Middle frontal gyrus (tissue), 1 donor: ENCODE measurements around the gene ABHD12.
A peak's percentile ranks its signal among the peaks of the same experiment; 100 is the strongest.
"Not testable (repeated sequence)": the region's sequence is repeated elsewhere in the genome, so short reads cannot be mapped to it uniquely, and the experiment has no call there.

Source experiments
- DNase-seq: peaks from one replicate; pipeline ENCODE4 v3.0.0-alpha.2; 2015; ENCODE audit warnings: low spot score; ENCODE audit errors: extremely low spot score

ABHD12 gene

DNA sequence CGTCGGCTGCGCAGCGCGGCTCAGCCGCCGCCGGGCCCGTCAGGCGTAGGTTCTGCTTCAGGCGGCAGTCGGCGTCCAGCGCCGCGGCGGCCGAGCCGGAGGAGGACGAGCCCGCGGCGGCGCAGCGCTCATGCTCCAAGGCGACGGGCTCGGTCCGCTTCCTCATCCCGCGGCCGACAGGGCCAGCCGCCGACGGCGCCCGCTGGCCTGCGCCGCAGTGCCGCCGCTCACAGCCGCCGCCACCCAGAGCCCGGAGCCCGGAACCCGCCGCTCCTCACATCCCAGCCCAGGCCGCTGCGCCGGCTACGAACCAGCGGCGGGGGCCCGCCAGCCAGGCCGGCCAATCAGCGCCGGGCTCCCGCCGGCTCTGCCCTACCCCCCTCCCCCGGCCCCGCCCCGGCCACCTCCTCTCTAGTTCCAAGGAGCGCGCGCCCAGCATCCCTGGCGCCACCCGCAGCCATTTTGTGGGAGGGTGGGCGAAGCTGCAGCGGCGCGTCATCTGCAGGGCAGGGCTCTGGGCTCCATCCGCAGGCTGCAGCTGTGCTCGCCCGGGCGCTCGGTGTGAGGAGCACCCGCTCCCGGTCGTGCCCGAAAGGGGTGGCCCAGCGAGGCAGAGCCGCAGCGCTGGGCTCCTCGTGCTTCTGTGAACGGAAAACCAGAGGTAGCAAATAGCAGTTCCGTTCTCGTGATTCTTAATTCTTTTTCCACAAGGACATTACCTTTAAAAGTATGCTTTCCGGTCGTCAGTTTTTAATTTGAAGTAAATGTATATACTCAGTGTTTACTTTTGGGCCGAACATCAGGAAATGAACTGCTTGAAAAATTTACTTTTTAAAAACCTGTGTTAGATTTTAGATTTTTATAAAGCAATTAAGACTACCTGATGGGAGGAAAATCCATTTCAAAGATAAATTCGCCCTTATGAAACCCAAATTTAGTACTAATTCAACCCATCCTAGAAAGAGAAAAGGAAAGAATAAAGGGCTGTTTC, at the start of gene ABHD12:
Gene ABHD12, minus strand, starts transcription at position 298 of the 991 bp plus-strand sequence. Its CDS starts 132 bp downstream, at position 166.
- peak; percentile 95 for DNase-seq

DNA sequence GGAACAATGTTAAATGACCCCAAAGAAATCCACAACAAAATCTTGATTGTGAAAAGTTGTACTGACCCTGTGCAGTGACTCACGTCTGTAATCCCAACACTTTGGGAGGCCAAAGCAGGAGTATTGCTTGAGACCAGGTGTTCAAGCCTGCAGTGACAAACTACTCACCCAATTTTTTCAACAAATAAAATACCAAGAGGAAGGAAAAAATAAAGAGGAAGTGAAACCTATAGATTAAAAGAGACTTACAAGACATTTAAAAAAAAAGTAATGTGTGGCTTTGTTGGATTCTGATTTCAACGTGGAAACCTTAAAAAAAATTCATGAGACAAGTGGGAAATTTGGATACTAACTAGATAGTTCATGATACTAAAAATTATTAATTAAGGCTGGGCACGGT, 48.7 kb upstream of the ABHD12 start:
- DNase-seq = no peak

DNA sequence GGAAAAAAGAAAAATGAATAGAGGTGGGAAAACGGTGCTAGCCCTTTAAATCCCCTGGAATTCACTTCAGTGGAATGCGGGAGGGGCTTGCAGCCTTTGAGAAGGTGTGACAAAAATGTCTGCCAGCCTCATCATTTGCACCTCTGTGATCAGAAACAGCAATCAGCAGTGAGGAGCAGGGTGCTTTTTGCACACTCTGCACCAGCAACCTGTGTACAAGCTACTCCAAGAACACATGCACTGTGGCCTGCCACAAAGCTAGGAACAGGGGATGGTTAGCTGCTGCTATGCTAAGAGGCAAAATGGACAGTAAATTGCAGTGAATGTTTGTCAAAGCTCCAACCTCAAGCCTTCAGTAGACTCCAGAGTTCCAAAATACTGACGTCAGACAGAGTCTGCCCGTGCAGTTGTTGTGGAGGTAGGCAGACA, 46.5 kb upstream of the ABHD12 start:
- no peak for DNase-seq

DNA sequence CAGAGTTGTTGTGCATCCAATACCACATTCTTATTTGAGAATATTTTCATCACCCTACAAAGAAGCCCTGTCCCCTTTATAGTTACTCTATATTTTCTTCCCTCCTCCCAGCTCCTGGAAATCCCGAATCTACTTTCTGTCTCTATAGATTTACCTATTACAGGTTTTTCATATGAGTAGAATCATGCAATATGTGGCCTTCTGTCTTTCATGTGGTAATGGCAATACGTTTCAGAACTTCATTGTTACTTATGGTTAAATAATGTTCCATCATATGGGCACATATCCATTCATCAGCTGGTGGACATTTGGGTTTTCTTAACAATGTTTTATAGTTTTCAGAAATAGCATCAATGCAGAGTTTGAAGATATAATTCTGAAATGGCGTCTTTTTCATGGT, 33.9 kb upstream of the ABHD12 start:
- no peak for DNase-seq

DNA sequence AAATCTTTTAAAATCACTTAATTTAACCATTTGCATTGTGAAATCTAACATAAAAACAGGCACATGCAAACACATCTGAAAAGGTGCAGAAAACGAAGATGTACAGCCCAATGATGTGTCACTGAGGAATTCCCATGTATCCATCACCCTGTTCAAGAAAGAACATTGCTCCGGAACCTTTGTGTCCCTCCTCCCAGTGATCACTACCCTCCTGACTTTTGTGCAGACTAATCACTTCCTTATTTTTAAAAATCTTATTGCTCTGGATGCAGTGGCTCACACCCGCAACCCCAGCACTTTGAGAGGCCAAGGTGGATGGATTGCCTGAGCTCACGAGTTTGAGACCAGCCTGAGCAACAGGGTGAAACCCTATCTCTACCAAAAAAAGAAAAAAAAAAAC, 31.4 kb upstream of the ABHD12 start:
- no peak for DNase-seq

DNA sequence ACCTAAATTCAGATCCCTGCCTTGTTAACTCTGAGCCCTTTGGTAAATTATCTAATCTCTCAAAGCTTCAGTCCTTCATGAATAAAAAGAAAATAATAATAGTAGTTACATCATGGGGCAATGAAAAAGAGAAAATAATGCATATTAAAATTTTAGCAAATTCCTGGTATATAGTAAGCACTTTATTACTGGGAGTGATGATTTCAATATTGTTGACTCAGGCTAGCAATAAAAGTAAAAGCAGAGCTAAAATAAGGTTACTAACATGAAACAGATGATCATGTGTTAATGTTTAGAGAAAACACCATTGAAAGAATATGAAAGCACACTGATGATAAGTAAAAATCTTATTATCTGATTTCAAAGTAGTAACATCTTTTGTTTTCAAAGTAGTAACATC, 30.5 kb upstream of the ABHD12 start:
- DNase-seq = no peak

DNA sequence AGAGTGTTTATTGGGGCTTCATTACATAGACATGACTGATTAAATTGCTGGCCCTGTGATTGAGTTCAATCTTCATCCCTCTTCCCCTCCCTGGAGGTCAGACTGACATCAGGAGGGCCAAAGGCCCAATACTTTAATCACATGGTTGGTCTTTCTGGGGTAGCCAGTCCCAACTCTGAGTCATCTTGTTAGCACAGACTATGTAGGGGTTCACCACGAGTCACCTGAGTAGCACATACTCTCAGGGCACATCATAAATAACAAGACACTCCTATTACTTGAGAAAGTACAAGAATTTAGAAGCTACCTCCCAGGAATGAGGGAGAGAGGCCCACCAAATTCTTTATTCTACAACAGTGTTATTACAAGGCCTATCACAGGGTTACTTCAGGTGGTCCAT, 28.1 kb upstream of the ABHD12 start:
- DNase-seq = no peak

DNA sequence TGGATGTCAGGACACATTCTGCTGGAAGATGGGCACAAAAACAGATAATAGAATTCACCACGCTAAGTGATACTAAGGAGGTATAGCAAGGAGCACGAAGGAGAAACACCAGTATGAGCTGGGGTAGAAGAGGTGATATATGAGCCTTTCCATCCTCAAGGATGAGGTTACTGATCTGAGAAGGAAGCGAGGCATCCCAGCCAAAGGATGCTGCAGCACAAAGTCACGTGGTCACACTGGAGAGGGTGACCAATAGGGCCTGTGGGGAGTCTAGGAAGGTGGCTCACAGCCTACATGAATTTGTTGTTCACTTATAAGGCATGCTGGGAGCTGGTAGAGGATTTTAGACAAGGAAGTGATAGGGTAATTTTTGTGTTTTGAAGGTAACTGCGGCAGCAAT, 18.3 kb upstream of the ABHD12 start:
- DNase-seq = no peak

DNA sequence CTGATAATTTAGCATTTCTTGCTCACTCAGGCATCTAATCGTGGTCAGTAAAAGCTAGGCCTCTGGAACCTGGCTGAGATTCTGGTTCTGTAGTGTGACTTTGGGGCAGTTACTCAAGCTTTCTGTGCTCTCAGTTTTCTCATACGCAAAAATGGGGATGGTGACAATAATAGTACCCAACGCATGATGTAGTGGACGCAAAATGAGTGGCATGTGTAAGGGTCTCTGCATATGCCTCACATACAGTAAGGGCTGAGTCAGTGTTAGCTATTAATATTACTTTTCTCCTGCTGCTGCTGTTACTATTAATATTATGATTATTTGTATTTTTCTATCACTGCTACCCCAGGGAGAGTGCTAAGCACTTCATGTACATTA, 17.5 kb upstream of the ABHD12 start:
- DNase-seq = no peak

DNA sequence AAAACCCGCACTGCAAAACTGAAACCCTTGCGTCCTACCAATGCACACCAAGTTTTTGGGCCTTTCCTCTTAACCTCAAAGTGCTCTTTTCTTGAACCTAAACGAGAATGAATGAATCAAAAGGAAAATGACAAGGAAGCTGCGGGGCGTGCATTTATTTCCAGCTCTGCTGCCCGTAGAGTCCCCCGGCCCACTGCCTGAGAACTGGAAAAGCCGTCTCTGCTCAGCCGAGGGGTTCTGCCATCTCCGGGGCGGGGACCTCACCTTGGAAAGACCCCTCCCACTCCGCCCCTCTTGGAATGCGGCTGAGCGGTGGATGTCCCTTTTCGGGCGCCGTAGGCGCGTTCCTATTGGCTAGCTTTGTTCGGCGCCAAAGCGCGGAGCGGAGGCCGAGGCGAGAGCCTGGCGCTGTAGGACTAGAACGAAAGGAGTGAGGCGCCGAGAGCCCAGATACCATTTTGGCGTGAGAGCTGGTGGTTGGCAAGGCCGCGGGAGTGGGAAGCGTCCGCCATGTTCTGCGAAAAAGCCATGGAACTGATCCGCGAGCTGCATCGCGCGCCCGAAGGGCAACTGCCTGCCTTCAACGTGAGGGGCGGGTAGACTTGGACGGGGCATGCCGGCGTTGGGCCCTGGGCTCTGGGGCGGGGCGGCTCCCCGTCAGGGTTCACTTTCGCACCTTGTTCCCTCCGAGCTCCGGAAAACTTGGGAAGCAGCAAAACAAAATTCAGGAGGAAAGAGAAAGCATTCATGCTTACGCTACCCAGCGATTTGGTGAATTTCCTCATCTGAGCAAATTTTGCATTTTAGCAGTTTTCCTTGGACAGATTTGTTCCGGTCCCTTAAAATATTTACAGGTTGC, 16.9 kb upstream of the ABHD12 start, which contains the start of gene GINS1:
Gene GINS1, plus strand, starts transcription at position 363 of the 859 bp plus-strand sequence. Its CDS starts 148 bp downstream, at position 511.
- peak; percentile 78 for DNase-seq

DNA sequence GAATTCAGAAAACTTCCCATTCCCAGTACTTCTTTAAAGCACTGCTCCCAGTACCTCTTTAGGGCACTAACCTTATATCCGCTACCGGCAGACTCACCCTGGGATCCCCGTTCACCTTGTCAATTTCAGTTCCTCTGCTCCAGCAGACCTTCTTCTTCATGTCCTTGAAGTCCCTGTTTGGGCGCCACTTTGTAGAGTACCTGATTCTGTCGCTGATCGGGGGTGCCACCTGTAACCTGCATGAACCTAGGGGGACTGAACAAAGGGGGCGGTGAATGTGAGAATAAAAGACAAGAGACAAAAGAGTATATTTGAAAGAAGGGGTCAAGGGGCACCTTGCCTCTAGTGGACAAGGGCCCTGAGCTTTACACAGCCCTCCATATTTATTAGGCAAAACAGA, 11.9 kb upstream of the ABHD12 start:
- no peak for DNase-seq

DNA sequence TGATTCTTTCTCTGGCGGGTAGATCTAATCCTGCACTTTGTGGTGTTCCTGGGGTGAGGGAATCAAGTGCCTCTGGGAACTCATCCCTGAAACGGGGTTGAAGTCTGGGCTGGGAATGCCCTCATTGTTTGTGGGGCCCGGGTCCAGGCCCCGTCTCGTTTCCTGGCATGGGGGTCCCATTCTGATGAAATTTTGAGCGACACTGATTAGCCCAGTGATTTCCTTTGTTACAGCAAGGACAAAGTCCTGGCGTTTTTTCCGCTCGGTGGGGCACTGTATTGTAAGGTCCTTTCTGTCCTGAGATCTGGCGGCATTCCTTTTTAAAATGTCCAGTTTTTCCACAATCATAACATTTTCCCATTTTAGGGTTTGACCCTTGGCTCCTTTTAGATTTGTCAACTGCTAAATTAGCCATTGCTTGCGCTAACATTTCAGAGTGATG, 9.7 kb upstream of the ABHD12 start:
- not testable (repeated sequence) for DNase-seq

DNA sequence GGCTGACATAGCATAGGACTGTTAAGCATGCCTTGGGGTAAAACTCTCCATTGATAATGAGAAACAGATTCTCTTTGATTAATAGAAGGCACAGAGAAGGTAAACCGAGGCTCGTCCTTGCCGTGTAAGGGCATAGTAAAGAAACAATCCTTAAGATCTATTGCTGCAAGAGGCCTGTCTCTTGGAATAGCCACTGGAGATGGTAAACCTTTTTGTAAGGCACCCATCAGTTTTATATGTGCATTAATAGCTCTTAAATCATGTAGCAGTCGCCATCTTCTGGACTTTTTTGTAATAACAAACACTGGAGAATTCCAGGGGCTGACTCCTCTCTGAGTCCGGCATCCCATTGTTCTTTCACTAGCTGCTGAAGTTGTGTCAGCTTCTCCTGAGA, 8.4 kb upstream of the ABHD12 start:
- DNase-seq = peak; percentile 73

DNA sequence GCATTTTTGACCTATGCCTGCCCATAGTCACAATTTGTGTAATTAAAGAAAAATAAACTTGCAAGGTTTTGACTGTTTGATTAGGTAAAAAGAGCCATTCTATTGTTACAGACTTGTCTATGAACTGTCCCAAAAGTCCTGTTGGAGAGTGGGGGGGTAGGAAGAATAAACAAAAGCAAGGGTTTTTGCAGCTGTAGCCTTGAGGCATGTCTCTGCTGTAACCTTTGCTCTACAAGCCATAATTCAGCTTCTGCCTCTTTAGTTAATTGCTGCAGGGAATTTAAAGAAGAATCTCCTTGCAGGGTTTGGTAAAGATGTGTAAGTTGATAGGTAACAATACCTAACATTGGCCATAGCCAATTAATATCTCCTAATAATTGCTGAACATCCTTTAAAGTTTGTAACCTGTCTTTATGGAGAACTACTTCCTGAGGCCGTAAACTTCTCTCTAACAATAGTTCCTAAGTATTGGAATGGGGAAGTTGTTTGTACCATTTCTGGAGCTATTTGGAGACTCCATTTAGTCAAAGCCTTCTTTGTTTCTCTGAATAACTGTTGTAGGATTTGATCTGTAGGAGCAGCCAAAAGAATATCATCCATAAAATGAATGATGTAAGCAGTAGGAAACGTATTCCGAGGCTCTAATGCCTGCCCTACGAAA, 7.9 kb upstream of the ABHD12 start:
- no peak for DNase-seq

DNA sequence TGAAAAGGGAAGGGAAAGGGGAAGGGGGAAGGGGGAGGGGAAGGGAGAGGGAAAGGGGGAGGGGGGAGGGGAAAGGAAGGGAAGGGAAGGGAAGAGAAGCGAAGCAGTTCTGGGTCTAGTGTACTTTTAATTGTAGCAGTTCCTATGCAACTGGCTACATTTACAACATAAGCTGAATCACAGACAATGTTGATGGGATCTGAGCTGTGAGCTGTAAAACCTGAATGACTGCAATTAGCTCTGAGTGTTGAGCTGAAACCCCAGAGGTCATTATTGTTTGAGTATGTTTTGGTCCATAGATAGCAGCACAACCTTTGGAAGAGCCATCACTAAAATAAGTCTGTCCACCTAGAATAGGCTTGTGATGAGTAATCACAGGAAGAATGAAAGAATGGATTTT, 7.2 kb upstream of the ABHD12 start:
- DNase-seq = no peak

DNA sequence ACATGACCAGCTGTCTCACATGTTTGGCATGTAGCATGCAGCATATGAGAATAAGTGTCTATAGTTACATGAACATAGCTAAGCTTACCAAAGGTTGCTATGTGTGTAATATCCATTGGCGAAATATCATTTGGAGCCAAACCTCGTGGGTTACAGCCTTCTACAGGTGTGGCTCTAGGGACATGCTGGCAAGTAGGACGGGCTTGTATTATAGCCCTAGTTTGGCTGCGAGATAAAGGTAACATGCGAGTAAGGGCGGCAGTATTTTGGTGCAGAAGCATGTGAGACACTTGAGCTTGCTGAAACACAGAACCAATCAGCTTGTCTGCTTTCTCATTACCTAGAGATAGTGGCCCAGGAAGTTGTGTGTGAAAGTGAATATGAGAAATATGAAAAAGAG, 6.5 kb upstream of the ABHD12 start:
- no peak for DNase-seq

DNA sequence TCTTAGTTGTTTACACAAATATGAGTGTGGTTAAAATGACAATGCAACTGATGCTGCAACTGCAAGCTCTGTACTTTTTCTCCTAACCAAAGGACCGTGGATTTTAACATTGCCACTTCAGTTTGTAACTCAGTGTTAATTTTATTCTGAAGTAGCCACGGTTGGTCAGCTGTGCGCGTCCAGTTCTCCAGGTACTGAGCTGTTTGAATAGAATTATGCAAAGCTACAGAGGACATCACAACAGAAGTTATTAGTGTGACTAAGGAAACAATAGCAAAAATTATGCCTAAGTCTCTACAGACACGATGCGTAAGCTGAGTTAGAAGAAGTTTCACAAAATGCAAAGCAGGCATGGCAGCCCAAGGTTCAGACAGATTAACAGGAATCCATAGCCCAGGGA, 4.4 kb upstream of the ABHD12 start:
- no peak for DNase-seq

DNA sequence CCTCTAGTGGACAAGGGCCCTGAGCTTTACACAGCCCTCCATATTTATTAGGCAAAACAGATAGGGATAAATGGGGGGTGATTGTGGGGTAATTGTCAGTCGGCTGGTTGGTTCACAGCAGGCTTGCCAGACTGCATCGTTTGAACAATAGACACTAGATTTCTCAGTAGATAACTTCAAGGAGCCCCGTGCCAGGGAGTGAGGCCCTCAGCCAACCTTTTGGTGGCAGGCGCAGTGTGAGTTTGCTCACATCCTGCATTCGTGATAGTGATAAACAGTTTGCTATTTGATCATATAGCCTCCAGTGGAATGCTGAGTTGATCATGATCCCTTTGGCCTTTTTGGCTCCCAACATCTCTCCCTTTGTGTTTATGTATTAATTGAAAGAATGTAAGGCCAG, 3.6 kb upstream of the ABHD12 start:
- DNase-seq = no peak

DNA sequence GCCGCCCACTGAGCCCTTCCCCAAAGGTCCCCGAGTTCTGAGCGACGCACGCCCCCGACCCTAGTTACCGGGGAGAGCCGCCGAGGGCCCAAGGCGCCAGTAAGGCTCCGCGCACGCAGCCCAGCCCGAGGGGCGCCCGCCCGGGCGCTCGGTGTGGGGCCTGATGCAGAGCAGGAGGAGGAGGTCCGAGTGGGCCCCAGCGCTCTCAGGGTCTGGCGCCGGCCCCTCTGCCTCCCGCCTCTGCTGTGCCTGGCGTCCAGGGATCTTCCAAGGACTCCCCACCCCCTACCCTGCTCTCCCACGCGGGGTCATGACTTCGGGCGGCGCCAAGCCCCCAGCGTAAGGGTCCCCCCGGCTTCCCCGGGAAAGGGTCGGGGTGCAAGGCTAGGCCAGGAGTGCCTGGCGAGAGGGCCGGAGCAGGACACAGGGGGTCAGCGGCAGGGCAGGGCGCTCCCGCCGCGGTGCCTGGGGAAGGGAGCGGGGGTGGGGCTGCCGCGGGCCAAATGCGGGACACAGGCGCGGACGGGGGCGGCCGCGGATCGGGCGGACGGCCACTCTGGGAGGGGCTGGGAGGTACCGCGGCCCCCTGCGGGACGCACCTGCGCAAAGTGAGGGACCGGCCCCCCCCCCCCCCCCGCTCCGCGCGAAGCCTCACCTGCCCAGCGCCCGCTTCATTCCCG, 637 bp downstream of the ABHD12 start:
- no peak for DNase-seq

DNA sequence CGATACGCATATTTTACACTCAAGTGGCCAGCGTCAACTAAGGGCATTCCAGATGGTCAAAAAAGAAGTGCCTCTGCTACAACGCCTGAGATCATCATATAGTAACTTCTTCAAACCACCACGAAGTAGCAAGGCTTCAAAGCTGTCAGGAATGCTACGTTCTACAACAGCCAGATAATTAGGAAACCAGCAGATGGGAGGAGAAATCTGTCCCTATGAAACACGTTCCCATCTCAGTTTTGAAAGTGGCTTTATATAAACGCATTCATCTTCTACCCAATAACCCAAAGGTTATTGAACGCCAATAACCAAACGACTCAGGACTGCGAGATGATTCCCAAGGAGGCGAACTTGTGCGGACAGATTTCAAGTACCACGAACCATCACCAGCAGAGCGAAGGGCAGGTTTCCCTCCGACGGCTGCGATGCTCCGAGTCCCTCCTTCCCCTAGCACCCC, 1.2 kb downstream of the ABHD12 start:
- no peak for DNase-seq
